GM23338 (cell line): ENCODE data around the gene CACHD1. TPM values are rescaled to one million over a fixed set of nuclear protein-coding genes. Genes with fewer than 3 reads are reported as not detected.

Experiments used
- ATAC-seq: fragments of 200-7000 bp; cut with Tn5 transposase; 3 replicates; pipeline ENCODE4 v1.9.1; 2020
- DNase-seq: peaks from one replicate; pipeline ENCODE4 v3.0.0-alpha.2; 2015; ENCODE audit warnings: low spot score
- H2AFZ ChIP-seq: fragments of 200-600 bp; sonication (generic); 2 replicates; pipeline ENCODE4 v1.8.0; 2016; ENCODE audit warnings: antibody characterized with exemption, mild to moderate bottlenecking, moderate library complexity
- H3F3A ChIP-seq: fragments of 200-600 bp; sonication (generic); replicated peaks from 2 replicates; pipeline ENCODE4 v1.8.0; 2017; ENCODE audit warnings: antibody characterized with exemption, mixed run types, low read depth
- H3K27ac ChIP-seq: fragments of 200-600 bp; sonication (generic); 2 replicates; pipeline ENCODE4 v1.6.1; 2016; ENCODE audit warnings: low read depth
- H3K27me3 ChIP-seq: fragments of 200-600 bp; sonication (generic); 2 replicates; pipeline ENCODE4 v1.8.0; 2016; ENCODE audit warnings: mild to moderate bottlenecking, mixed run types, moderate library complexity; ENCODE audit not compliant: insufficient read depth
- H3K36me3 ChIP-seq: fragments of 200-600 bp; sonication (generic); 2 replicates; pipeline ENCODE4 v1.8.0; 2016; ENCODE audit warnings: mild to moderate bottlenecking; ENCODE audit not compliant: insufficient read depth
- H3K4me1 ChIP-seq: fragments of 200-600 bp; sonication (generic); 2 replicates; pipeline ENCODE4 v1.8.0; 2016; ENCODE audit warnings: mild to moderate bottlenecking, moderate library complexity; ENCODE audit not compliant: insufficient read depth
- H3K4me2 ChIP-seq: fragments of 200-600 bp; sonication (generic); 2 replicates; pipeline ENCODE4 v1.7.1; 2017; ENCODE audit warnings: mixed run types
- H3K4me3 ChIP-seq: fragments of 200-600 bp; sonication (generic); 2 replicates; pipeline ENCODE4 v1.6.1; 2016; ENCODE audit warnings: mixed run types
- H3K79me2 ChIP-seq: fragments of 200-600 bp; sonication (generic); replicated peaks from 2 replicates; pipeline ENCODE4 v1.8.0; 2017; ENCODE audit warnings: mild to moderate bottlenecking; ENCODE audit not compliant: insufficient read depth
- H3K9me2 ChIP-seq: fragments of 200-600 bp; sonication (generic); 2 replicates; pipeline ENCODE4 v1.8.0; 2017; ENCODE audit not compliant: insufficient read depth
- H4K20me1 ChIP-seq: fragments of 200-600 bp; sonication (generic); replicated peaks from 2 replicates; pipeline ENCODE4 v1.8.0; 2017; ENCODE audit warnings: mild to moderate bottlenecking; ENCODE audit not compliant: insufficient read depth
- H3K27ac Mint-ChIP-seq: 2 replicates; pipeline ENCODE4 v1.8.0; 2020; ENCODE audit warnings: inconsistent platforms, mild to moderate bottlenecking, moderate library complexity, mixed read lengths
- H3K27me3 Mint-ChIP-seq: 3 replicates; pipeline ENCODE4 v1.8.0; 2022; ENCODE audit warnings: low read depth, mild to moderate bottlenecking, moderate library complexity, mixed read lengths, inconsistent platforms; ENCODE audit not compliant: insufficient read depth, poor library complexity
- H3K36me3 Mint-ChIP-seq: 3 replicates; pipeline ENCODE4 v1.8.0; 2021; ENCODE audit warnings: low read depth, mild to moderate bottlenecking, inconsistent platforms, moderate library complexity, mixed read lengths
- H3K4me1 Mint-ChIP-seq: 3 replicates; pipeline ENCODE4 v1.8.0; 2020; ENCODE audit warnings: mild to moderate bottlenecking, inconsistent platforms, mixed read lengths
- H3K4me3 Mint-ChIP-seq: 3 replicates; pipeline ENCODE4 v1.8.0; 2021; ENCODE audit warnings: moderate library complexity, mild to moderate bottlenecking, inconsistent platforms, mixed read lengths
- H3K9me3 Mint-ChIP-seq: 3 replicates; pipeline ENCODE4 v1.8.0; 2020; ENCODE audit warnings: moderate library complexity, mild to moderate bottlenecking, inconsistent platforms, mixed read lengths
- CREB1 ChIP-seq: fragments of 250-450 bp; sonication (Bioruptor Pico); IDR thresholded peaks from 2 replicates; pipeline ENCODE4 v1.5.0; 2020; ENCODE audit warnings: low read depth, mild to moderate bottlenecking, moderate library complexity
- EZH2 ChIP-seq: fragments of 200-600 bp; sonication (generic); IDR thresholded peaks from one replicate; pipeline ENCODE4 v1.8.0; 2017; ENCODE audit warnings: antibody characterized with exemption, mild to moderate bottlenecking, low read depth; ENCODE audit not compliant: unreplicated experiment
- EZH2phosphoT487 ChIP-seq: fragments of 200-600 bp; sonication (generic); IDR thresholded peaks from one replicate; pipeline ENCODE4 v1.8.1; 2018; ENCODE audit warnings: antibody characterized with exemption; ENCODE audit not compliant: unreplicated experiment
- JUNB ChIP-seq: IDR thresholded peaks from one replicate; pipeline ENCODE4 v1.6.1; 2016; ENCODE audit warnings: antibody characterized with exemption; ENCODE audit not compliant: unreplicated experiment
- NANOG ChIP-seq: IDR thresholded peaks from 2 replicates; pipeline ENCODE4 v1.6.1; 2016; ENCODE audit warnings: antibody characterized with exemption, borderline replicate concordance
- POLR2AphosphoS5 ChIP-seq: IDR thresholded peaks from 2 replicates; pipeline ENCODE4 v1.6.1; 2016; ENCODE audit warnings: antibody characterized with exemption, low read depth
- STAT1 ChIP-seq: IDR thresholded peaks from one replicate; pipeline ENCODE4 v1.6.1; 2016; ENCODE audit warnings: antibody characterized with exemption; ENCODE audit not compliant: unreplicated experiment
- ZNF114 ChIP-seq: fragments of 250-450 bp; sonication (Bioruptor Pico); IDR thresholded peaks from 2 replicates; pipeline ENCODE4 v1.5.0; 2020; ENCODE audit warnings: mild to moderate bottlenecking, moderate library complexity
- ZNF331 ChIP-seq: fragments of 250-450 bp; sonication (Bioruptor Pico); IDR thresholded peaks from 2 replicates; pipeline ENCODE4 v1.5.0; 2020; ENCODE audit warnings: low read depth, mild to moderate bottlenecking, moderate library complexity
- polyA plus RNA-seq: library from polyadenylated mRNA; unstranded; fragments of >200 nt; fragmentation: Nextera tagmentation; extraction: Ambion mirVana; gene quantifications from 2 replicates; pipeline ENCODE4 v1.2.1, GENCODE V29; 2016
- total RNA-seq: library from RNA; depleted of rRNA; stranded (reverse); fragments of >200 nt; shearing (Covaris generic); gene quantifications from 2 replicates; pipeline ENCODE4 v1.2.3, GENCODE V29; 2014
- TF ChIP-seq, protein P1 (sequence below), 2 experiments: fragments of 200-600 bp in 1 of 2; sonication (generic) in 1 of 2; conservative IDR thresholded peaks; 2 replicates each; pipeline versions ENCODE4 v1.5.1 to v1.6.1; 2016 to 2017; ENCODE audit warnings: antibody characterized with exemption in 2 of 2, low read depth in 2 of 2, mild to moderate bottlenecking in 2 of 2, moderate library complexity in 1 of 2
- TF ChIP-seq, protein P2 (sequence below): IDR thresholded peaks from one replicate; pipeline ENCODE4 v1.6.1; 2018; ENCODE audit warnings: antibody characterized with exemption; ENCODE audit not compliant: unreplicated experiment
- TF ChIP-seq, protein P3 (sequence below): fragments of 250-450 bp; sonication (Bioruptor Pico); IDR thresholded peaks from 2 replicates; pipeline ENCODE4 v1.5.0; 2020; ENCODE audit warnings: mild to moderate bottlenecking, moderate library complexity
- TF ChIP-seq, protein P4 (sequence below): IDR thresholded peaks from 2 replicates; pipeline ENCODE4 v1.6.1; 2016; ENCODE audit warnings: antibody characterized with exemption

Gene CACHD1
- total and polyA plus RNA-seq, 2 experiments from 2014 or later, result 12.6 to 43.7 TPM

DNA sequence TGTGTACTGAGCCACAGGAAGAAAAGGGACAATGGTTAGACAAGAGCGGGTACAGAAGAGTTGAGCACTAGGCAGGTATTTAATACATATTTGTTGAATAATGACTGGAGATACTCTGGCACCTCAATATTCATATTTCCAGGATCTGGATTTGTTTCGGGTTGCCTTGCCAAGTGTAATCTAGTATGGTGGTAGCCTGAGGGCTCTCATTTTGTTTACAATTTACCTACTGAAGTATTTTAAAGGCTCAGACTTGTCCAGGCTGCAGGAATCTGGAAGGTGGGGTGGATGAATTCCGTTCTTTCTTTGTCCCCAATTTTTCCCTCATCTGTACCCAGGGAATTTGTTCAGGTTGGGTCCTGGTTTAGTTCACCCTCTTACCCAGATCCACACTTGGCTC is 95.0 kb downstream of the CACHD1 start:
- H3K27me3 ChIP-seq, result no peaks in the 10 kb centered on the region
- no peaks in the 10 kb centered on the region for H3K36me3 ChIP-seq
- DNase-seq, result no peak
- H3K4me2 ChIP-seq, result peak overlapping the region; percentile 28; the same call in 1 of the 2 replicates
- no peak overlapping the region for H2AFZ ChIP-seq
- Mint-ChIP-seq H3K27ac (no peak overlapping the region), H3K27me3 (peaks cover 2% of the 10 kb centered on the region), H3K4me1 (peaks cover 60% of the 10 kb centered on the region), H3K9me3 (no peaks in the 10 kb centered on the region), H3K4me3 (no peak overlapping the region), H3K36me3 (peaks cover 6% of the 10 kb centered on the region; the same call in 2 of the 3 replicates)
- no peak for TF ChIP-seq EZH2
- TF ChIP-seq, protein P1, sequence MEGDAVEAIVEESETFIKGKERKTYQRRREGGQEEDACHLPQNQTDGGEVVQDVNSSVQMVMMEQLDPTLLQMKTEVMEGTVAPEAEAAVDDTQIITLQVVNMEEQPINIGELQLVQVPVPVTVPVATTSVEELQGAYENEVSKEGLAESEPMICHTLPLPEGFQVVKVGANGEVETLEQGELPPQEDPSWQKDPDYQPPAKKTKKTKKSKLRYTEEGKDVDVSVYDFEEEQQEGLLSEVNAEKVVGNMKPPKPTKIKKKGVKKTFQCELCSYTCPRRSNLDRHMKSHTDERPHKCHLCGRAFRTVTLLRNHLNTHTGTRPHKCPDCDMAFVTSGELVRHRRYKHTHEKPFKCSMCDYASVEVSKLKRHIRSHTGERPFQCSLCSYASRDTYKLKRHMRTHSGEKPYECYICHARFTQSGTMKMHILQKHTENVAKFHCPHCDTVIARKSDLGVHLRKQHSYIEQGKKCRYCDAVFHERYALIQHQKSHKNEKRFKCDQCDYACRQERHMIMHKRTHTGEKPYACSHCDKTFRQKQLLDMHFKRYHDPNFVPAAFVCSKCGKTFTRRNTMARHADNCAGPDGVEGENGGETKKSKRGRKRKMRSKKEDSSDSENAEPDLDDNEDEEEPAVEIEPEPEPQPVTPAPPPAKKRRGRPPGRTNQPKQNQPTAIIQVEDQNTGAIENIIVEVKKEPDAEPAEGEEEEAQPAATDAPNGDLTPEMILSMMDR (conservative IDR thresholded peaks at IDR 0.05; ENCODE audit: low read depth in 2 of 2), result no peak
- TF ChIP-seq NANOG, result no peak
- TF ChIP-seq, protein P2, sequence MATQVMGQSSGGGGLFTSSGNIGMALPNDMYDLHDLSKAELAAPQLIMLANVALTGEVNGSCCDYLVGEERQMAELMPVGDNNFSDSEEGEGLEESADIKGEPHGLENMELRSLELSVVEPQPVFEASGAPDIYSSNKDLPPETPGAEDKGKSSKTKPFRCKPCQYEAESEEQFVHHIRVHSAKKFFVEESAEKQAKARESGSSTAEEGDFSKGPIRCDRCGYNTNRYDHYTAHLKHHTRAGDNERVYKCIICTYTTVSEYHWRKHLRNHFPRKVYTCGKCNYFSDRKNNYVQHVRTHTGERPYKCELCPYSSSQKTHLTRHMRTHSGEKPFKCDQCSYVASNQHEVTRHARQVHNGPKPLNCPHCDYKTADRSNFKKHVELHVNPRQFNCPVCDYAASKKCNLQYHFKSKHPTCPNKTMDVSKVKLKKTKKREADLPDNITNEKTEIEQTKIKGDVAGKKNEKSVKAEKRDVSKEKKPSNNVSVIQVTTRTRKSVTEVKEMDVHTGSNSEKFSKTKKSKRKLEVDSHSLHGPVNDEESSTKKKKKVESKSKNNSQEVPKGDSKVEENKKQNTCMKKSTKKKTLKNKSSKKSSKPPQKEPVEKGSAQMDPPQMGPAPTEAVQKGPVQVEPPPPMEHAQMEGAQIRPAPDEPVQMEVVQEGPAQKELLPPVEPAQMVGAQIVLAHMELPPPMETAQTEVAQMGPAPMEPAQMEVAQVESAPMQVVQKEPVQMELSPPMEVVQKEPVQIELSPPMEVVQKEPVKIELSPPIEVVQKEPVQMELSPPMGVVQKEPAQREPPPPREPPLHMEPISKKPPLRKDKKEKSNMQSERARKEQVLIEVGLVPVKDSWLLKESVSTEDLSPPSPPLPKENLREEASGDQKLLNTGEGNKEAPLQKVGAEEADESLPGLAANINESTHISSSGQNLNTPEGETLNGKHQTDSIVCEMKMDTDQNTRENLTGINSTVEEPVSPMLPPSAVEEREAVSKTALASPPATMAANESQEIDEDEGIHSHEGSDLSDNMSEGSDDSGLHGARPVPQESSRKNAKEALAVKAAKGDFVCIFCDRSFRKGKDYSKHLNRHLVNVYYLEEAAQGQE, result no peak
- TF ChIP-seq, protein P3, sequence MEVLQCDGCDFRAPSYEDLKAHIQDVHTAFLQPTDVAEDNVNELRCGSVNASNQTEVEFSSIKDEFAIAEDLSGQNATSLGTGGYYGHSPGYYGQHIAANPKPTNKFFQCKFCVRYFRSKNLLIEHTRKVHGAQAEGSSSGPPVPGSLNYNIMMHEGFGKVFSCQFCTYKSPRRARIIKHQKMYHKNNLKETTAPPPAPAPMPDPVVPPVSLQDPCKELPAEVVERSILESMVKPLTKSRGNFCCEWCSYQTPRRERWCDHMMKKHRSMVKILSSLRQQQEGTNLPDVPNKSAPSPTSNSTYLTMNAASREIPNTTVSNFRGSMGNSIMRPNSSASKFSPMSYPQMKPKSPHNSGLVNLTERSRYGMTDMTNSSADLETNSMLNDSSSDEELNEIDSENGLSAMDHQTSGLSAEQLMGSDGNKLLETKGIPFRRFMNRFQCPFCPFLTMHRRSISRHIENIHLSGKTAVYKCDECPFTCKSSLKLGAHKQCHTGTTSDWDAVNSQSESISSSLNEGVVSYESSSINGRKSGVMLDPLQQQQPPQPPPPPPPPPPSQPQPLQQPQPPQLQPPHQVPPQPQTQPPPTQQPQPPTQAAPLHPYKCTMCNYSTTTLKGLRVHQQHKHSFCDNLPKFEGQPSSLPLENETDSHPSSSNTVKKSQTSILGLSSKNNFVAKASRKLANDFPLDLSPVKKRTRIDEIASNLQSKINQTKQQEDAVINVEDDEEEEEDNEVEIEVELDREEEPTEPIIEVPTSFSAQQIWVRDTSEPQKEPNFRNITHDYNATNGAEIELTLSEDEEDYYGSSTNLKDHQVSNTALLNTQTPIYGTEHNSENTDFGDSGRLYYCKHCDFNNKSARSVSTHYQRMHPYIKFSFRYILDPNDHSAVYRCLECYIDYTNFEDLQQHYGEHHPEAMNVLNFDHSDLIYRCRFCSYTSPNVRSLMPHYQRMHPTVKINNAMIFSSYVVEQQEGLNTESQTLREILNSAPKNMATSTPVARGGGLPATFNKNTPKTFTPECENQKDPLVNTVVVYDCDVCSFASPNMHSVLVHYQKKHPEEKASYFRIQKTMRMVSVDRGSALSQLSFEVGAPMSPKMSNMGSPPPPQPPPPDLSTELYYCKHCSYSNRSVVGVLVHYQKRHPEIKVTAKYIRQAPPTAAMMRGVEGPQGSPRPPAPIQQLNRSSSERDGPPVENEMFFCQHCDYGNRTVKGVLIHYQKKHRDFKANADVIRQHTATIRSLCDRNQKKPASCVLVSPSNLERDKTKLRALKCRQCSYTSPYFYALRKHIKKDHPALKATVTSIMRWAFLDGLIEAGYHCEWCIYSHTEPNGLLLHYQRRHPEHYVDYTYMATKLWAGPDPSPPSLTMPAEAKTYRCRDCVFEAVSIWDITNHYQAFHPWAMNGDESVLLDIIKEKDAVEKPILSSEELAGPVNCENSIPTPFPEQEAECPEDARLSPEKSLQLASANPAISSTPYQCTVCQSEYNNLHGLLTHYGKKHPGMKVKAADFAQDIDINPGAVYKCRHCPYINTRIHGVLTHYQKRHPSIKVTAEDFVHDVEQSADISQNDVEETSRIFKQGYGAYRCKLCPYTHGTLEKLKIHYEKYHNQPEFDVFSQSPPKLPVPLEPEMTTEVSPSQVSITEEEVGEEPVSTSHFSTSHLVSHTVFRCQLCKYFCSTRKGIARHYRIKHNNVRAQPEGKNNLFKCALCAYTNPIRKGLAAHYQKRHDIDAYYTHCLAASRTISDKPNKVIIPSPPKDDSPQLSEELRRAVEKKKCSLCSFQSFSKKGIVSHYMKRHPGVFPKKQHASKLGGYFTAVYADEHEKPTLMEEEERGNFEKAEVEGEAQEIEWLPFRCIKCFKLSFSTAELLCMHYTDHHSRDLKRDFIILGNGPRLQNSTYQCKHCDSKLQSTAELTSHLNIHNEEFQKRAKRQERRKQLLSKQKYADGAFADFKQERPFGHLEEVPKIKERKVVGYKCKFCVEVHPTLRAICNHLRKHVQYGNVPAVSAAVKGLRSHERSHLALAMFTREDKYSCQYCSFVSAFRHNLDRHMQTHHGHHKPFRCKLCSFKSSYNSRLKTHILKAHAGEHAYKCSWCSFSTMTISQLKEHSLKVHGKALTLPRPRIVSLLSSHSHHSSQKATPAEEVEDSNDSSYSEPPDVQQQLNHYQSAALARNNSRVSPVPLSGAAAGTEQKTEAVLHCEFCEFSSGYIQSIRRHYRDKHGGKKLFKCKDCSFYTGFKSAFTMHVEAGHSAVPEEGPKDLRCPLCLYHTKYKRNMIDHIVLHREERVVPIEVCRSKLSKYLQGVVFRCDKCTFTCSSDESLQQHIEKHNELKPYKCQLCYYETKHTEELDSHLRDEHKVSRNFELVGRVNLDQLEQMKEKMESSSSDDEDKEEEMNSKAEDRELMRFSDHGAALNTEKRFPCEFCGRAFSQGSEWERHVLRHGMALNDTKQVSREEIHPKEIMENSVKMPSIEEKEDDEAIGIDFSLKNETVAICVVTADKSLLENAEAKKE (CRISPR knock-in tag), result no peak
- no peak for TF ChIP-seq STAT1
- no peak for TF ChIP-seq ZNF114 (CRISPR knock-in tag)
- TF ChIP-seq, protein P4, sequence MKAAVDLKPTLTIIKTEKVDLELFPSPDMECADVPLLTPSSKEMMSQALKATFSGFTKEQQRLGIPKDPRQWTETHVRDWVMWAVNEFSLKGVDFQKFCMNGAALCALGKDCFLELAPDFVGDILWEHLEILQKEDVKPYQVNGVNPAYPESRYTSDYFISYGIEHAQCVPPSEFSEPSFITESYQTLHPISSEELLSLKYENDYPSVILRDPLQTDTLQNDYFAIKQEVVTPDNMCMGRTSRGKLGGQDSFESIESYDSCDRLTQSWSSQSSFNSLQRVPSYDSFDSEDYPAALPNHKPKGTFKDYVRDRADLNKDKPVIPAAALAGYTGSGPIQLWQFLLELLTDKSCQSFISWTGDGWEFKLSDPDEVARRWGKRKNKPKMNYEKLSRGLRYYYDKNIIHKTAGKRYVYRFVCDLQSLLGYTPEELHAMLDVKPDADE, result no peak
- TF ChIP-seq ZNF331 (CRISPR knock-in tag), result no peak
- no peak for TF ChIP-seq POLR2AphosphoS5
- no peak for TF ChIP-seq JUNB
- TF ChIP-seq CREB1 (CRISPR knock-in tag), result no peak
- TF ChIP-seq EZH2phosphoT487, result no peak
- H3K79me2 ChIP-seq, result peaks cover 93% of the 10 kb centered on the region
- H3F3A ChIP-seq, result no peaks in the 10 kb centered on the region
- no peak for ATAC-seq
- no peak overlapping the region for H3K4me3 ChIP-seq
- H4K20me1 ChIP-seq, result peaks cover 23% of the 10 kb centered on the region
- H3K4me1 ChIP-seq, result peaks cover 53% of the 10 kb centered on the region
- H3K9me2 ChIP-seq, result no peaks in the 10 kb centered on the region
- H3K27ac ChIP-seq, result peak overlapping the region; percentile 40; the same call in 1 of the 2 replicates
